Panc1 (cell line): ENCODE measurements around the gene ATXN7L1. TPM values are rescaled to one million over a fixed set of nuclear protein-coding genes. Genes with fewer than 3 reads are reported as not detected.

Source experiments
- ATAC-seq: fragments of 200-7000 bp; cut with Tn5 transposase; 2 replicates; pipeline ENCODE4 v1.9.1; 2020; ENCODE audit warnings: mild to moderate bottlenecking, moderate library complexity
- BruUV-seq: library from RNA; stranded (reverse); fragments of 400-500 nt; replicated peaks from 2 replicates; lab custom pipeline; 2021; lab: Mats Ljungman, UMichigan
- CTCF ChIA-PET: fragments of 300-600 bp; sonication (Branson Sonifier 250); formaldehyde crosslinking; loops from one replicate; lab custom pipeline; 2022; ENCODE audit warnings: antibody characterized with exemption; lab: Charles Lee
- POLR2A ChIA-PET: fragments of 300-600 bp; sonication (Branson Sonifier 250); formaldehyde crosslinking; loops from one replicate; lab custom pipeline; 2022; ENCODE audit warnings: antibody characterized with exemption; lab: Charles Lee
- DNase-seq: peaks from one replicate; pipeline ENCODE4 v3.0.0-alpha.2; 2010; ENCODE audit warnings: low read depth, low spot score
- H3K27ac ChIP-seq: 2 replicates; pipeline ENCODE4 v1.5.1; 2011; ENCODE audit warnings: mild to moderate bottlenecking, low read length, inconsistent platforms
- H3K27me3 ChIP-seq: fragments of 200-500 bp; sonication (Bioruptor generic); 2 replicates; pipeline ENCODE4 v1.6.0; 2014; ENCODE audit warnings: low read length, inconsistent platforms; ENCODE audit not compliant: control insufficient read depth, insufficient read depth
- H3K36me3 ChIP-seq: fragments of 200-500 bp; sonication (Bioruptor generic); 2 replicates; pipeline ENCODE4 v1.5.1; 2014; ENCODE audit warnings: inconsistent platforms, mild to moderate bottlenecking, low read length, moderate library complexity; ENCODE audit not compliant: control insufficient read depth, insufficient read depth
- H3K4me1 ChIP-seq: 2 replicates; pipeline ENCODE4 v1.5.1; 2011; ENCODE audit warnings: inconsistent platforms, mild to moderate bottlenecking, low read length, moderate library complexity; ENCODE audit not compliant: control insufficient read depth, insufficient read depth
- H3K4me3 ChIP-seq, 2 experiments: 2 replicates each; pipeline ENCODE4 v1.5.1; 2011 to 2012; ENCODE audit warnings: low read depth in 2 of 2, low read length in 2 of 2, mild to moderate bottlenecking in 2 of 2, inconsistent platforms in 1 of 2, moderate library complexity in 1 of 2
- H3K9me3 ChIP-seq: fragments of 200-500 bp; sonication (Bioruptor generic); 2 replicates; pipeline ENCODE4 v1.5.1; 2014; ENCODE audit warnings: low read depth, mild to moderate bottlenecking, inconsistent platforms, low read length, moderate library complexity; ENCODE audit not compliant: control insufficient read depth, insufficient read depth
- CTCF ChIP-seq: fragments of 450-650 bp; IDR thresholded peaks from 2 replicates; pipeline ENCODE4 v1.5.1; 2017; ENCODE audit warnings: mild to moderate bottlenecking
- POLR2AphosphoS5 ChIP-seq: IDR thresholded peaks from 2 replicates; pipeline ENCODE4 v1.6.1; 2012; ENCODE audit warnings: mild to moderate bottlenecking, low read depth, low read length, moderate library complexity
- REST ChIP-seq, 2 experiments: IDR thresholded peaks; 2 replicates each; pipeline ENCODE4 v1.6.1; 2011 to 2012; ENCODE audit warnings: low read depth in 2 of 2, control low read depth in 1 of 2, low read length in 1 of 2, mild to moderate bottlenecking in 1 of 2, moderate library complexity in 1 of 2; ENCODE audit not compliant: insufficient read depth in 1 of 2
- SIN3A ChIP-seq: IDR thresholded peaks from 2 replicates; pipeline ENCODE4 v1.6.1; 2012; ENCODE audit warnings: low read depth, mild to moderate bottlenecking, low read length, moderate library complexity, borderline replicate concordance; ENCODE audit not compliant: insufficient read depth
- TCF7L2 ChIP-seq: IDR thresholded peaks from 2 replicates; pipeline ENCODE4 v1.6.1; 2011; ENCODE audit warnings: mild to moderate bottlenecking, low read depth, low read length, inconsistent platforms
- in situ Hi-C: cut with HindIII; loops from 2 replicates; pipeline ENCODE4 v1.10.0; 2016; ENCODE audit warnings: low sequenced_read_pairs, low pct_unique_long_range_greater_than_20kb
- intact Hi-C: fragments of 100-400 bp; cut with micrococcal nuclease; formaldehyde crosslinking; loops from one replicate; pipeline ENCODE4 v1.10.0; 2022; ENCODE audit not compliant: unreplicated experiment
- total RNA-seq: library from RNA; stranded (reverse); gene quantifications from one replicate; pipeline ENCODE4 v1.2.1, GENCODE V29; 2021; ENCODE audit not compliant: unreplicated experiment

Gene ATXN7L1
- total RNA-seq, 1 experiment from 2014 or later = 10.8 TPM

- H3K4me1 ChIP-seq = peaks cover 57% of the 10 kb centered on the region
- no peak for ATAC-seq
- TF ChIP-seq SIN3A = no peak
- TF ChIP-seq REST (IDR thresholded peaks at IDR 0.05; ENCODE audit: insufficient read depth in 1 of 2, low read depth in 2 of 2, low read length in 1 of 2) = no peak
- TF ChIP-seq CTCF = no peak
- TF ChIP-seq POLR2AphosphoS5 = no peak
- intact Hi-C loops = no loop called here
- peak overlapping the region; percentile 84 for H3K27ac ChIP-seq
- no peak overlapping the region for H3K4me3 ChIP-seq
- no peaks in the 10 kb centered on the region for H3K36me3 ChIP-seq
- no peak for DNase-seq
- no peaks in the 10 kb centered on the region for H3K9me3 ChIP-seq
- no peaks in the 10 kb centered on the region for H3K27me3 ChIP-seq
- BruUV-seq = no TSS peak
- POLR2A ChIA-PET = no interaction called here
- in situ Hi-C loops = no loop called here
- CTCF ChIA-PET = no interaction called here
Observed at GRCh38 chr7:105831824-105832535, 44.4 kb downstream of the ATXN7L1 start.

- POLR2A ChIA-PET = no interaction called here
- Histone ChIP-seq H3K9me3 (no peaks in the 10 kb centered on the region), H3K36me3 (no peaks in the 10 kb centered on the region), H3K27me3 (no peaks in the 10 kb centered on the region), H3K27ac (peak overlapping the region; percentile 84), H3K4me1 (peaks cover 60% of the 10 kb centered on the region), H3K4me3 (no peak overlapping the region)
- CTCF ChIA-PET = no interaction called here
- intact Hi-C loops (no loop called here), in situ Hi-C loops (no loop called here)
- no peak for TF ChIP-seq SIN3A
- no peak for TF ChIP-seq TCF7L2
- DNase-seq (no peak), ATAC-seq (no peak)
- no TSS peak for BruUV-seq
Observed at GRCh38 chr7:105831302-105831620, 45.1 kb downstream of the ATXN7L1 start.
